Testis (tissue), 3 donors: ENCODE measurements around the gene PPID. TPM values are rescaled to one million over a fixed set of nuclear protein-coding genes. Genes with fewer than 3 reads are reported as not detected.
"Not testable (repeated sequence)": the region's sequence is repeated elsewhere in the genome, so short reads cannot be mapped to it uniquely, and the experiment has no call there.

Experiments
- DNase-seq: peaks from one replicate; pipeline ENCODE4 v3.0.0-alpha.2; 2019
- H3K27ac ChIP-seq, 2 donors: fragments of 200-600 bp; sonication (generic); one replicate each; pipeline ENCODE4 v1.5.1; 2019
- H3K27me3 ChIP-seq: fragments of 200-600 bp; sonication (generic); one replicate; pipeline ENCODE4 v1.5.1; 2019
- H3K36me3 ChIP-seq: fragments of 200-600 bp; sonication (generic); one replicate; pipeline ENCODE4 v1.5.1; 2017; ENCODE audit warnings: low read depth; ENCODE audit errors: missing control alignments
- H3K4me1 ChIP-seq: fragments of 200-600 bp; sonication (generic); one replicate; pipeline ENCODE4 v1.5.1; 2019
- H3K4me3 ChIP-seq, 2 donors: fragments of 200-600 bp; sonication (generic); one replicate each; pipeline ENCODE4 v1.5.1; 2017 to 2019
- H3K9me3 ChIP-seq: fragments of 200-600 bp; sonication (generic); one replicate; pipeline ENCODE4 v1.5.1; 2017
- CTCF ChIP-seq, 3 experiments: fragments of 450-650 bp in 2 of 3; fragments of 200-600 bp in 1 of 3; sonication (generic) in 1 of 3; IDR thresholded peaks; one replicate each; pipeline ENCODE4 v1.5.1; 2016 to 2019; ENCODE audit warnings: antibody characterized with exemption in 3 of 3, mild to moderate bottlenecking in 2 of 3, moderate library complexity in 1 of 3
- POLR2A ChIP-seq: fragments of 450-650 bp; IDR thresholded peaks from one replicate; pipeline ENCODE4 v1.6.1; 2017; ENCODE audit warnings: antibody characterized with exemption, mild to moderate bottlenecking, moderate library complexity
- WGBS, 2 donors: methylation state at CpG; one replicate each; pipeline ENCODE4 v1.1.5; 2018; 5-methylcytosine and 5-hydroxymethylcytosine counted together
- intact Hi-C: fragments of 100-400 bp; cut with DNase I; formaldehyde crosslinking; loops from one replicate; pipeline ENCODE4 v1.15.1; 2023; ENCODE audit warnings: low total_unique reads
- polyA plus RNA-seq: library from polyadenylated mRNA; stranded (reverse); fragments of 350-450 nt; fragmentation: Illumina TruSeq; extraction: RNeasy Lipid Tissue Mini Kit (QIAGEN cat#74804); gene quantifications from one replicate; pipeline ENCODE4 v1.2.3, GENCODE V29; 2014; ENCODE audit warnings: low read depth, low replicate concordance; ENCODE audit not compliant: insufficient read depth
- total RNA-seq, 2 donors: library from RNA; depleted of rRNA; stranded (reverse); fragments of >200 nt; gene quantifications; one replicate each; pipeline ENCODE4 v1.2.3, GENCODE V29; 2016

PPID gene
- total and polyA plus RNA-seq, 3 donors from 2014 or later = 25.1 to 43.7 (median 27.5) TPM

GRCh38 chr4:158724637-158725036 is 1.4 kb upstream of the PPID start:
- 72 to 80% methylated on average over 4 of the region's 4 CpGs for WGBS, 2 donors
- H3K4me3 ChIP-seq = no peak overlapping the region
- no peak for DNase-seq
- peaks cover 6% of the 10 kb centered on the region for H3K4me1 ChIP-seq
- no peak overlapping the region for H3K27ac ChIP-seq
- H3K27me3 ChIP-seq = no peaks in the 10 kb centered on the region
- TF ChIP-seq CTCF (IDR thresholded peaks at IDR 0.05) (no peak), POLR2A (no peak)
- intact Hi-C loops = loop anchor here (5.0 kb wide), 1 partner anchor 128 kb away; no protein-coding TSS in a partner anchor
- no peaks in the 10 kb centered on the region for H3K36me3 ChIP-seq
- no peaks in the 10 kb centered on the region for H3K9me3 ChIP-seq

GRCh38 chr4:158722291-158722916 is 792 bp downstream of the PPID start:
- H3K27me3 ChIP-seq = no peaks in the 10 kb centered on the region
- H3K27ac ChIP-seq = peak overlapping the region; percentile 92 to 96
- TF ChIP-seq POLR2A (no peak), CTCF (IDR thresholded peaks at IDR 0.05) (no peak)
- peak; percentile 26 for DNase-seq
- no peaks in the 10 kb centered on the region for H3K36me3 ChIP-seq
- peaks cover 6% of the 10 kb centered on the region for H3K4me1 ChIP-seq
- intact Hi-C loops = no loop called here
- peak overlapping the region; percentile 81 to 89 for H3K4me3 ChIP-seq
- 7 to 14% methylated on average over 16 of the region's 16 CpGs for WGBS, 2 donors
- no peaks in the 10 kb centered on the region for H3K9me3 ChIP-seq

- intact Hi-C loops = no loop called here
- H3K27ac ChIP-seq = no peak overlapping the region
- TF ChIP-seq POLR2A (no peak), CTCF (IDR thresholded peaks at IDR 0.05) (no peak)
- no peaks in the 10 kb centered on the region for H3K27me3 ChIP-seq
- 68 to 74% methylated on average over 1 of the region's 1 CpG for WGBS, 2 donors
- no peak overlapping the region for H3K4me3 ChIP-seq
- DNase-seq = no peak
- no peaks in the 10 kb centered on the region for H3K36me3 ChIP-seq
- no peaks in the 10 kb centered on the region for H3K9me3 ChIP-seq
- peaks cover 6% of the 10 kb centered on the region for H3K4me1 ChIP-seq
These were observed 1.5 kb downstream of the PPID start for GRCh38 chr4:158721680-158722079.

GRCh38 chr4:158715802-158716201 is 7.4 kb downstream of the PPID start:
- WGBS, 2 donors = 61 to 76% methylated on average over 3 of the region's 3 CpGs
- H3K27me3 ChIP-seq = no peaks in the 10 kb centered on the region
- H3K9me3 ChIP-seq = no peaks in the 10 kb centered on the region
- H3K4me3 ChIP-seq = no peak overlapping the region
- no peak for DNase-seq
- H3K4me1 ChIP-seq = no peaks in the 10 kb centered on the region
- H3K36me3 ChIP-seq = no peaks in the 10 kb centered on the region
- TF ChIP-seq POLR2A (no peak), CTCF (IDR thresholded peaks at IDR 0.05) (no peak)
- no peak overlapping the region for H3K27ac ChIP-seq
- intact Hi-C loops = no loop called here

GRCh38 chr4:158714937-158715336 is 8.3 kb downstream of the PPID start:
- H3K27ac ChIP-seq = no peak overlapping the region
- H3K9me3 ChIP-seq = no peaks in the 10 kb centered on the region
- TF ChIP-seq CTCF (IDR thresholded peaks at IDR 0.05) = no peak
- TF ChIP-seq POLR2A = no peak
- H3K4me3 ChIP-seq = no peak overlapping the region
- intact Hi-C loops = no loop called here
- 84 to 90% methylated on average over 4 of the region's 4 CpGs for WGBS, 2 donors
- DNase-seq = no peak
- no peaks in the 10 kb centered on the region for H3K36me3 ChIP-seq
- no peaks in the 10 kb centered on the region for H3K4me1 ChIP-seq
- H3K27me3 ChIP-seq = no peaks in the 10 kb centered on the region

DNA sequence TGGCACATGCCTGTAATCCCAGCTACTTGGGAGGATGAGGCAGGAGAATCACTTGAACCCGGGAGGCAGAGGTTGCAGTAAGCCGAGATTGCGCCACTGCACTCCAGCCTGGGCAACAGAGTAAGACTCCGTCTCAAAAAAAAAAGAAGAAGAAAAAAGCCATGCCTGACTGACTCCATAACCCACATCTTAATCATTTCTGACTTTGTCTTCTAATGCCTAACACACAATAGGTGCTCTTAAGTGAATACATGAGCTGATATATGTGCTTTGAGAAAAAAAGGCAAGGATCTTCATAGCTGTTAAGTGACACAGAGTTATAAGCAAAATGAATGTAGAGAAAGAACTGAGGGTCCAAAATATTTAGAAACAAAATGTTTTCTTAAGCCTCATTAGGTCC is 10.6 kb downstream of the PPID start:
- H3K27me3 ChIP-seq, H3K36me3 ChIP-seq, H3K4me3 ChIP-seq, H3K27ac ChIP-seq, H3K4me1 ChIP-seq, DNase-seq, H3K9me3 ChIP-seq, intact Hi-C loops: not testable (repeated sequence)
- 94 to 97% methylated on average over 4 of the region's 4 CpGs for WGBS, 2 donors
